ENCODE measurements around the gene UQCC3.

DNA sequence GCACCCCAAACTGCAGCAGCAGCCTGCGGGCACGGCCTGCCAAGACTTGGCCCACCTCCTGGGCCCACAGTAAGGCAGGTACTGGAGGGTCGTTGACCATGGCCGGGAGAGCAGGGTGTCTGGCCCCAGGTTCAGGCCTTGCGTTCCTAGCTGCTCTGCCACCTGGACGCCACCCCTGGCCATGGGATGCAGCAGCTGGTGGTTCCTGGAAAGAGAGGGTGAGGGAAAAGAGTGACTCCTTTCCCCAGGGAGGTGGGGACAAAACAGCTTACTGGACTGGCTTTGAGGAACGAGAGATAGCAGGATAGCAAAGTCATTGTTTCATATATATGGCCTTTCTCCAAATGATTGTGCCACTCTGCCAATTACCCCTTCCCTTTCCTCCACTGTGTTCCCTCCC is 33.9 kb downstream of the UQCC3 start:
- TF ChIP-seq CTCF (IDR thresholded peaks at IDR 0.05) (no peak), POLR2A (IDR thresholded peaks at IDR 0.05) (no peak)

All from testis (tissue), 2 donors.